HFFc6 (cell line): Measurements from ENCODE around the gene EVA1A. TPM values are rescaled to one million over a fixed set of nuclear protein-coding genes. Genes with fewer than 3 reads are reported as not detected.

Experiments
- DNase-seq: peaks from one replicate; pipeline ENCODE4 v3.0.0-alpha.2; 2018
- H3K27ac Mint-ChIP-seq: 2 replicates; pipeline ENCODE4 v1.8.0; 2020; ENCODE audit warnings: mild to moderate bottlenecking, mixed read lengths
- H3K27me3 Mint-ChIP-seq: 2 replicates; pipeline ENCODE4 v1.8.0; 2021; ENCODE audit warnings: mild to moderate bottlenecking, moderate library complexity, mixed read lengths; ENCODE audit not compliant: insufficient read depth
- H3K36me3 Mint-ChIP-seq: 2 replicates; pipeline ENCODE4 v1.8.0; 2021; ENCODE audit warnings: low read depth, mixed read lengths
- H3K4me1 Mint-ChIP-seq: 2 replicates; pipeline ENCODE4 v1.8.0; 2020; ENCODE audit warnings: low read depth, mixed read lengths
- H3K4me3 Mint-ChIP-seq: 2 replicates; pipeline ENCODE4 v1.8.0; 2020; ENCODE audit warnings: mild to moderate bottlenecking, moderate library complexity, mixed read lengths
- H3K9me3 Mint-ChIP-seq: 2 replicates; pipeline ENCODE4 v1.8.0; 2020; ENCODE audit warnings: mild to moderate bottlenecking, mixed read lengths
- CTCF ChIP-seq: fragments of 200-600 bp; sonication (generic); IDR thresholded peaks from 2 replicates; pipeline ENCODE4 v1.5.0; 2021; ENCODE audit warnings: antibody characterized with exemption, mild to moderate bottlenecking
- total RNA-seq, 6 experiments: library from RNA; stranded (reverse); fragmentation: NEBNext Ultra II Directional; extraction: Animal tissue kit (Norgen Biotek cat#: 25700); gene quantifications; 2 replicates in 1 of 6; 3 replicates in 5 of 6; pipeline ENCODE4 v1.2.3, GENCODE V29; 2021

The EVA1A gene
- total RNA-seq, 6 experiments from 2014 or later: 61.7 to 75.2 (median 68.8) TPM

GRCh38 chr2:75562513-75562864 is 1.8 kb upstream of the EVA1A start:
- H3K4me1 Mint-ChIP-seq: peaks cover 58% of the 10 kb centered on the region
- TF ChIP-seq CTCF: no peak
- H3K36me3 Mint-ChIP-seq: peaks cover 17% of the 10 kb centered on the region
- DNase-seq: no peak
- no peaks in the 10 kb centered on the region for H3K9me3 Mint-ChIP-seq
- H3K27ac Mint-ChIP-seq: peak overlapping the region; percentile 95
- peak overlapping the region; percentile 93; the same call in 1 of the 2 replicates for H3K4me3 Mint-ChIP-seq
- H3K27me3 Mint-ChIP-seq: peaks cover 5% of the 10 kb centered on the region

- peaks cover 5% of the 10 kb centered on the region for H3K27me3 Mint-ChIP-seq
- no peaks in the 10 kb centered on the region for H3K9me3 Mint-ChIP-seq
- DNase-seq: peak; percentile 25
- H3K4me1 Mint-ChIP-seq: peaks cover 64% of the 10 kb centered on the region
- peaks cover 20% of the 10 kb centered on the region for H3K36me3 Mint-ChIP-seq
- H3K27ac Mint-ChIP-seq: peak overlapping the region; percentile 95
- peak overlapping the region; percentile 93 for H3K4me3 Mint-ChIP-seq
- no peak for TF ChIP-seq CTCF
Observed at GRCh38 chr2:75561566-75562512, 1.1 kb upstream of the EVA1A start.

- H3K36me3 Mint-ChIP-seq: peaks cover 20% of the 10 kb centered on the region
- TF ChIP-seq CTCF: peak; percentile 77
- H3K4me3 Mint-ChIP-seq: peak overlapping the region; percentile 93
- H3K27me3 Mint-ChIP-seq: peaks cover 7% of the 10 kb centered on the region
- peak overlapping the region; percentile 95 for H3K27ac Mint-ChIP-seq
- no peaks in the 10 kb centered on the region for H3K9me3 Mint-ChIP-seq
- peaks cover 69% of the 10 kb centered on the region for H3K4me1 Mint-ChIP-seq
- no peak for DNase-seq
Observed at GRCh38 chr2:75560022-75560767, 544 bp downstream of the EVA1A start.

- peaks cover 20% of the 10 kb centered on the region for H3K36me3 Mint-ChIP-seq
- no peaks in the 10 kb centered on the region for H3K9me3 Mint-ChIP-seq
- H3K27ac Mint-ChIP-seq: peak overlapping the region; percentile 95
- no peak for DNase-seq
- peaks cover 7% of the 10 kb centered on the region for H3K27me3 Mint-ChIP-seq
- H3K4me3 Mint-ChIP-seq: peak overlapping the region; percentile 93
- peaks cover 69% of the 10 kb centered on the region for H3K4me1 Mint-ChIP-seq
- no peak for TF ChIP-seq CTCF
Observed at GRCh38 chr2:75559680-75560021, 1.1 kb downstream of the EVA1A start.

- H3K27ac Mint-ChIP-seq: peak overlapping the region; percentile 59; the same call in 1 of the 2 replicates
- DNase-seq: no peak
- H3K36me3 Mint-ChIP-seq: peaks cover 20% of the 10 kb centered on the region
- peak overlapping the region; percentile 93 for H3K4me3 Mint-ChIP-seq
- H3K27me3 Mint-ChIP-seq: peaks cover 7% of the 10 kb centered on the region
- TF ChIP-seq CTCF: no peak
- peaks cover 73% of the 10 kb centered on the region for H3K4me1 Mint-ChIP-seq
- H3K9me3 Mint-ChIP-seq: no peaks in the 10 kb centered on the region
Observed at GRCh38 chr2:75558786-75559679, 1.7 kb downstream of the EVA1A start.
